OCI-LY1 (cell line): ENCODE data around the gene PLPP4.

Experiments used
- H2AFZ ChIP-seq: fragments of 200-600 bp; sonication (generic), shearing (Covaris generic); 2 replicates; pipeline ENCODE4 v1.6.0; 2014; ENCODE audit warnings: antibody characterized with exemption, mild to moderate bottlenecking, low read length
- H3F3A ChIP-seq: fragments of 200-600 bp; sonication (generic), shearing (Covaris generic); 2 replicates; pipeline ENCODE4 v1.6.0; 2014; ENCODE audit warnings: mild to moderate bottlenecking, antibody characterized with exemption, low read length, moderate library complexity; ENCODE audit not compliant: insufficient read depth
- H3K27ac ChIP-seq: fragments of 200-600 bp; sonication (generic); 2 replicates; pipeline ENCODE4 v1.5.1; 2014; ENCODE audit warnings: low read length, mixed run types, mild to moderate bottlenecking, low read depth; ENCODE audit not compliant: poor library complexity, severe bottlenecking
- H3K27me3 ChIP-seq: fragments of 200-600 bp; sonication (generic); 2 replicates; pipeline ENCODE4 v1.6.0; 2014; ENCODE audit warnings: antibody characterized with exemption, mild to moderate bottlenecking, low read length, moderate library complexity; ENCODE audit not compliant: insufficient read depth
- H3K36me3 ChIP-seq: fragments of 200-600 bp; sonication (generic); 2 replicates; pipeline ENCODE4 v1.6.1; 2014; ENCODE audit warnings: mild to moderate bottlenecking, antibody characterized with exemption, low read length, moderate library complexity, mixed read lengths; ENCODE audit not compliant: insufficient read depth
- H3K4me1 ChIP-seq: fragments of 200-600 bp; sonication (generic); 2 replicates; pipeline ENCODE4 v1.5.1; 2014; ENCODE audit warnings: mild to moderate bottlenecking, low read length, moderate library complexity; ENCODE audit not compliant: insufficient read depth, severe bottlenecking
- H3K4me2 ChIP-seq: fragments of 200-600 bp; sonication (generic), shearing (Covaris generic); 2 replicates; pipeline ENCODE4 v1.6.1; 2014; ENCODE audit warnings: low read length
- H3K4me3 ChIP-seq: fragments of 200-600 bp; sonication (generic); 2 replicates; pipeline ENCODE4 v1.5.1; 2014; ENCODE audit warnings: low read length, low read depth, mild to moderate bottlenecking, mixed read lengths; ENCODE audit not compliant: poor library complexity, severe bottlenecking
- H3K79me2 ChIP-seq: fragments of 200-600 bp; shearing (Covaris generic); 2 replicates; pipeline ENCODE4 v1.6.1; 2016; ENCODE audit warnings: mixed run types, low read length, mixed read lengths; ENCODE audit not compliant: insufficient read depth
- H3K9ac ChIP-seq: fragments of 200-600 bp; sonication (generic), shearing (Covaris generic); 2 replicates; pipeline ENCODE4 v1.6.1; 2014; ENCODE audit warnings: mild to moderate bottlenecking, low read length, mixed read lengths
- H3K9me2 ChIP-seq: fragments of 200-600 bp; sonication (generic), shearing (Covaris generic); 2 replicates; pipeline ENCODE4 v1.6.1; 2014; ENCODE audit warnings: low read depth, mild to moderate bottlenecking, low read length, mixed read lengths
- H3K9me3 ChIP-seq: fragments of 200-600 bp; shearing (Covaris generic); 2 replicates; pipeline ENCODE4 v1.6.1; 2014; ENCODE audit warnings: low read length, mixed read lengths
- H4K20me1 ChIP-seq: fragments of 200-600 bp; sonication (generic), shearing (Covaris generic); 2 replicates; pipeline ENCODE4 v1.6.0; 2016; ENCODE audit warnings: mild to moderate bottlenecking, low read length; ENCODE audit not compliant: insufficient read depth
- EZH2 ChIP-seq: fragments of 200-600 bp; sonication (generic), shearing (Covaris generic); IDR thresholded peaks from 2 replicates; pipeline ENCODE4 v1.8.0; 2017; ENCODE audit warnings: borderline replicate concordance, mixed run types, mild to moderate bottlenecking, antibody characterized with exemption, low read length, moderate library complexity, mixed read lengths
- TF ChIP-seq, protein P1 (sequence below): fragments of 200-600 bp; sonication (generic), shearing (Covaris generic); IDR thresholded peaks from 2 replicates; pipeline ENCODE4 v1.5.1; 2017; ENCODE audit warnings: mild to moderate bottlenecking, antibody characterized with exemption, low read length, moderate library complexity, mixed read lengths

Gene PLPP4

GRCh38 chr10:120610791-120611190, 153.8 kb downstream of the PLPP4 start:
- no peaks in the 10 kb centered on the region for H3F3A ChIP-seq
- no peaks in the 10 kb centered on the region for H3K9me2 ChIP-seq
- peaks cover 3% of the 10 kb centered on the region; the same call in 1 of the 2 replicates for H3K9me3 ChIP-seq
- no peak overlapping the region for H3K4me3 ChIP-seq
- no peak overlapping the region for H3K4me2 ChIP-seq
- H3K9ac ChIP-seq: no peak overlapping the region
- H3K36me3 ChIP-seq: no peaks in the 10 kb centered on the region
- H4K20me1 ChIP-seq: no peaks in the 10 kb centered on the region
- H3K4me1 ChIP-seq: no peaks in the 10 kb centered on the region
- TF ChIP-seq, protein P1, sequence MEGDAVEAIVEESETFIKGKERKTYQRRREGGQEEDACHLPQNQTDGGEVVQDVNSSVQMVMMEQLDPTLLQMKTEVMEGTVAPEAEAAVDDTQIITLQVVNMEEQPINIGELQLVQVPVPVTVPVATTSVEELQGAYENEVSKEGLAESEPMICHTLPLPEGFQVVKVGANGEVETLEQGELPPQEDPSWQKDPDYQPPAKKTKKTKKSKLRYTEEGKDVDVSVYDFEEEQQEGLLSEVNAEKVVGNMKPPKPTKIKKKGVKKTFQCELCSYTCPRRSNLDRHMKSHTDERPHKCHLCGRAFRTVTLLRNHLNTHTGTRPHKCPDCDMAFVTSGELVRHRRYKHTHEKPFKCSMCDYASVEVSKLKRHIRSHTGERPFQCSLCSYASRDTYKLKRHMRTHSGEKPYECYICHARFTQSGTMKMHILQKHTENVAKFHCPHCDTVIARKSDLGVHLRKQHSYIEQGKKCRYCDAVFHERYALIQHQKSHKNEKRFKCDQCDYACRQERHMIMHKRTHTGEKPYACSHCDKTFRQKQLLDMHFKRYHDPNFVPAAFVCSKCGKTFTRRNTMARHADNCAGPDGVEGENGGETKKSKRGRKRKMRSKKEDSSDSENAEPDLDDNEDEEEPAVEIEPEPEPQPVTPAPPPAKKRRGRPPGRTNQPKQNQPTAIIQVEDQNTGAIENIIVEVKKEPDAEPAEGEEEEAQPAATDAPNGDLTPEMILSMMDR: no peak
- TF ChIP-seq EZH2: no peak
- H3K79me2 ChIP-seq: no peaks in the 10 kb centered on the region
- H3K27me3 ChIP-seq: no peaks in the 10 kb centered on the region
- H2AFZ ChIP-seq: no peak overlapping the region
- no peak overlapping the region for H3K27ac ChIP-seq

DNA sequence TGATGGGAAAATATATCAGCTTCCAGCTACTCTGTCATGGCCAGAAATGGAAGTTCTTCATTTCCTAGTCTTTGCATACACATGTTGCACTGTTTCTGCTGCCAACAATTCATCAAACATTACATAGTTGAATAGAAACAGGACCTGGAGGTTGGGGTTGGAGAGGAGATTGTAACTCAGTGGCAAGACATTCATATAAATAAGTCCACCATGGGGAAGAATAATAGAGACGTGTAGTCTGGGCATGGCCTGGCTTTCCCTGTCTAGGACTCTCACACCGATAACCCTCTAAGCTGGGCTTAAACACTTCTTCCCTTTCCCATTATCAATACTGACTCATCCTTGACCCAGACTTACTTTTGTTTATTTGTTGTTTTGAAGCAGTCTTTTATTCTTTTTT, 155.7 kb downstream of the PLPP4 start:
- no peak overlapping the region for H3K4me3 ChIP-seq
- no peaks in the 10 kb centered on the region for H3K4me1 ChIP-seq
- peaks cover 3% of the 10 kb centered on the region; the same call in 1 of the 2 replicates for H3K9me3 ChIP-seq
- no peaks in the 10 kb centered on the region for H3F3A ChIP-seq
- no peaks in the 10 kb centered on the region for H3K36me3 ChIP-seq
- H3K9me2 ChIP-seq: no peaks in the 10 kb centered on the region
- no peaks in the 10 kb centered on the region for H4K20me1 ChIP-seq
- H3K4me2 ChIP-seq: no peak overlapping the region
- H3K27ac ChIP-seq: no peak overlapping the region
- no peak overlapping the region for H2AFZ ChIP-seq
- H3K27me3 ChIP-seq: no peaks in the 10 kb centered on the region
- H3K79me2 ChIP-seq: no peaks in the 10 kb centered on the region
- H3K9ac ChIP-seq: no peak overlapping the region
- TF ChIP-seq EZH2: no peak
- TF ChIP-seq, protein P1: no peak

DNA sequence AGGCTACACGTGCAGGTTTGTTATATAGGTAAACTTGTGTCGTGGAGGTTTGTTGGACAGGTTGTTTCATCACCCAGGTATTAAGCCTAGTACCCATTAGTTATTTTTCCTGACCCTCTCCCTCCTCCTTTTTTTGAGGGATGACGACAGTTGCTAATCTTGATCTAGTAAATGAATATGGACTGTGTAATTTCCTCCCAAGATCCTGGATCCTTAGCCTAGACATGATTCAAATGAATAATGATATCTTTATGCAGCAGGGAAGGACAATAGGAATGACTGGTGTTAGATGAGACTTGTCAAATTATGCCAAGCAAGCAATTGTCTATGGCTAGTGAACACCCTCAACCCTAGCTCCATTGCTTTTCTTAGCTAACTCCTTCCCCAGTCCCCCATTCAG, 156.2 kb downstream of the PLPP4 start:
- no peaks in the 10 kb centered on the region for H3K4me1 ChIP-seq
- peaks cover 3% of the 10 kb centered on the region; the same call in 1 of the 2 replicates for H3K9me3 ChIP-seq
- no peaks in the 10 kb centered on the region for H4K20me1 ChIP-seq
- H3K4me2 ChIP-seq: no peak overlapping the region
- H3K36me3 ChIP-seq: no peaks in the 10 kb centered on the region
- TF ChIP-seq EZH2: no peak
- TF ChIP-seq, protein P1: no peak
- H3K4me3 ChIP-seq: no peak overlapping the region
- no peaks in the 10 kb centered on the region for H3K27me3 ChIP-seq
- no peaks in the 10 kb centered on the region for H3K79me2 ChIP-seq
- H3F3A ChIP-seq: no peaks in the 10 kb centered on the region
- H2AFZ ChIP-seq: no peak overlapping the region
- no peaks in the 10 kb centered on the region for H3K9me2 ChIP-seq
- H3K27ac ChIP-seq: no peak overlapping the region
- no peak overlapping the region for H3K9ac ChIP-seq
